ENCODE measurements around the gene LMX1B. TPM values are rescaled to one million over a fixed set of nuclear protein-coding genes. Genes with fewer than 3 reads are reported as not detected.

LMX1B gene
- total and polyA plus RNA-seq, 2 donors (not counting 3 experiments of a cell fraction or from before 2014, with no cell fraction given): not detected

- no TSS peak for BruUV-seq (replicated peaks)
- DNase-seq (ENCODE audit: low read depth, low spot score): no peak
- Histone ChIP-seq H4K20me1 (replicated peaks; ENCODE audit: control insufficient read depth, extremely low read depth, insufficient read depth, low read length) (no peaks in the 10 kb centered on the region), H3K9me3 (replicated peaks; ENCODE audit: control insufficient read depth, insufficient read depth, low read length) (no peaks in the 10 kb centered on the region), H3K27ac (ENCODE audit: insufficient read depth, low read depth, low read length) (no peak overlapping the region), H3K9ac (replicated peaks; ENCODE audit: extremely low read depth, insufficient read depth, low read length) (no peak overlapping the region), H3K27me3 (ENCODE audit: control insufficient read depth in 2 of 2, insufficient read depth in 2 of 2, low read length in 2 of 2) (peaks cover 13 to 32% of the 10 kb centered on the region in 2 experiments), H3K79me2 (ENCODE audit: control insufficient read depth, insufficient read depth, low read length) (no peaks in the 10 kb centered on the region), H3K4me2 (ENCODE audit: insufficient read depth, low read length) (no peak overlapping the region), H3K36me3 (ENCODE audit: control insufficient read depth in 2 of 2, extremely low read depth in 1 of 2, insufficient read depth in 2 of 2, low read length in 2 of 2) (no peaks in the 10 kb centered on the region), H3K9me1 (replicated peaks; ENCODE audit: control insufficient read depth, extremely low read depth, insufficient read depth, low read length) (no peaks in the 10 kb centered on the region), H2AFZ (ENCODE audit: low read depth, low read length) (no peak overlapping the region), H3K4me1 (ENCODE audit: control insufficient read depth, extremely low read depth, insufficient read depth, low read length) (no peaks in the 10 kb centered on the region), H3K4me3 (replicated peaks in 1 of 3; ENCODE audit: insufficient read depth in 1 of 3, low read depth in 1 of 3, low read length in 3 of 3) (no peak overlapping the region)
- dilution Hi-C loops (cut with MboI; ENCODE audit: extremely low pct_ligation_motif_present, low sequenced_read_pairs): no loop called here
- no peak for FAIRE-seq
- TF ChIP-seq, protein P1, sequence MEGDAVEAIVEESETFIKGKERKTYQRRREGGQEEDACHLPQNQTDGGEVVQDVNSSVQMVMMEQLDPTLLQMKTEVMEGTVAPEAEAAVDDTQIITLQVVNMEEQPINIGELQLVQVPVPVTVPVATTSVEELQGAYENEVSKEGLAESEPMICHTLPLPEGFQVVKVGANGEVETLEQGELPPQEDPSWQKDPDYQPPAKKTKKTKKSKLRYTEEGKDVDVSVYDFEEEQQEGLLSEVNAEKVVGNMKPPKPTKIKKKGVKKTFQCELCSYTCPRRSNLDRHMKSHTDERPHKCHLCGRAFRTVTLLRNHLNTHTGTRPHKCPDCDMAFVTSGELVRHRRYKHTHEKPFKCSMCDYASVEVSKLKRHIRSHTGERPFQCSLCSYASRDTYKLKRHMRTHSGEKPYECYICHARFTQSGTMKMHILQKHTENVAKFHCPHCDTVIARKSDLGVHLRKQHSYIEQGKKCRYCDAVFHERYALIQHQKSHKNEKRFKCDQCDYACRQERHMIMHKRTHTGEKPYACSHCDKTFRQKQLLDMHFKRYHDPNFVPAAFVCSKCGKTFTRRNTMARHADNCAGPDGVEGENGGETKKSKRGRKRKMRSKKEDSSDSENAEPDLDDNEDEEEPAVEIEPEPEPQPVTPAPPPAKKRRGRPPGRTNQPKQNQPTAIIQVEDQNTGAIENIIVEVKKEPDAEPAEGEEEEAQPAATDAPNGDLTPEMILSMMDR (IDR thresholded peaks at IDR 0.05; ENCODE audit: extremely low read depth in 1 of 2, insufficient read depth in 1 of 2, low read depth in 1 of 2, low read length in 2 of 2): no peak
- TF ChIP-seq MYC (IDR thresholded peaks at IDR 0.05; ENCODE audit: low read depth, low read length) (no peak), EZH2 (IDR thresholded peaks at IDR 0.05; ENCODE audit: borderline replicate concordance, low read depth, low read length, severe bottlenecking) (no peak), POLR2AphosphoS5 (IDR thresholded peaks at IDR 0.05; ENCODE audit: insufficient read depth, low read depth, low read length) (no peak), POLR2A (IDR thresholded peaks at IDR 0.05; ENCODE audit: low read depth, low read length) (no peak)
- intact Hi-C loops (cut with micrococcal nuclease): no loop called here
- ChIA-PET POLR2A (no interaction called here), CTCF (interaction anchor here (0.6 kb wide), 1 partner anchor 56 kb away, joined by 3 read pairs; no protein-coding TSS in a partner anchor)
Measured at GRCh38 chr9:126582427-126582826, 31.3 kb upstream of the LMX1B start.

DNA sequence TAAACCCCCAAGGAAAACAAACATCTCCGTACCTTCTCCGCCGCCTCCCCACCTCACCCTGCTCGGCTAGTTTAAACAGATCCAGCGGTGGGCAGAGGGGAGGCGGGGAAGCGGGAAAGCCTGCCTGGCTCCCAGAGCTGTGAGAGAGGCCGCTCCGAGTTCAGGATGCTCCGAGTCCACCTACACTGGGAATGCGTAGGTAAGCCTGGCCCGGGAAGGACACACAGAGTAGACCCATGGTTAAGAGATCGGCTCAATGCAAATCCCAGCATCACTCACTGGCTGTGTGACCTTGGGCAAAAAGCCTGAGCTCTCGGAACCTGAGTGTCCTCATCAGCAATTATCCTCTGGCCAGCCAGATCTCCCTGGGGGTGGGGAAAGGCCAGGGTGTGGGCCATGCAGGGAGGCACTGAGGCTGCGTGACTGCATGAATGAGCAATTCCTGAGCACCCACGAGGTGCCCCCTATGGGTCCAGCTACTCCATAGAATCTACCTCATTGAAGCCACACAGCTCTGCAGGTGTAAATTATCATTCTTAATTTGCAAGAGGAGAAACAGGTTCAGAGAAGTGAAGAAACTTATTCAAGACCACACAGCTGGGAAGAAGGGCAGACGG lies 30.5 kb upstream of the LMX1B start:
- BruUV-seq (replicated peaks): no TSS peak
- Histone ChIP-seq H3K4me3 (replicated peaks in 1 of 3; ENCODE audit: insufficient read depth in 1 of 3, low read depth in 1 of 3, low read length in 3 of 3) (no peak overlapping the region), H3K36me3 (ENCODE audit: control insufficient read depth in 2 of 2, extremely low read depth in 1 of 2, insufficient read depth in 2 of 2, low read length in 2 of 2) (no peaks in the 10 kb centered on the region), H3K79me2 (ENCODE audit: control insufficient read depth, insufficient read depth, low read length) (no peaks in the 10 kb centered on the region), H3K9me3 (replicated peaks; ENCODE audit: control insufficient read depth, insufficient read depth, low read length) (no peaks in the 10 kb centered on the region), H3K27ac (ENCODE audit: insufficient read depth, low read depth, low read length) (no peak overlapping the region), H4K20me1 (replicated peaks; ENCODE audit: control insufficient read depth, extremely low read depth, insufficient read depth, low read length) (no peaks in the 10 kb centered on the region), H3K4me1 (ENCODE audit: control insufficient read depth, extremely low read depth, insufficient read depth, low read length) (no peaks in the 10 kb centered on the region), H3K9me1 (replicated peaks; ENCODE audit: control insufficient read depth, extremely low read depth, insufficient read depth, low read length) (no peaks in the 10 kb centered on the region), H2AFZ (ENCODE audit: low read depth, low read length) (no peak overlapping the region), H3K27me3 (ENCODE audit: control insufficient read depth in 2 of 2, insufficient read depth in 2 of 2, low read length in 2 of 2) (peaks cover 13 to 32% of the 10 kb centered on the region in 2 experiments), H3K4me2 (ENCODE audit: insufficient read depth, low read length) (no peak overlapping the region), H3K9ac (replicated peaks; ENCODE audit: extremely low read depth, insufficient read depth, low read length) (no peak overlapping the region)
- FAIRE-seq (no peak), DNase-seq (ENCODE audit: low read depth, low spot score) (no peak)
- CTCF ChIA-PET: interaction anchor here (0.7 to 1.0 kb wide), 2 partner anchors 25 to 125 kb away, joined by 3 to 4 read pairs; no protein-coding TSS in a partner anchor
- POLR2A ChIA-PET: no interaction called here
- TF ChIP-seq, protein P1 (IDR thresholded peaks at IDR 0.05; ENCODE audit: extremely low read depth in 1 of 2, insufficient read depth in 1 of 2, low read depth in 1 of 2, low read length in 2 of 2): no peak
- TF ChIP-seq JUN (IDR thresholded peaks at IDR 0.05; ENCODE audit: borderline replicate concordance, insufficient read depth, insufficient read length, low read depth): no peak
- TF ChIP-seq POLR2AphosphoS5 (IDR thresholded peaks at IDR 0.05; ENCODE audit: insufficient read depth, low read depth, low read length): no peak
- no peak for TF ChIP-seq FOS (IDR thresholded peaks at IDR 0.05; ENCODE audit: borderline replicate concordance, insufficient read depth, low read length)
- TF ChIP-seq GATA2 (IDR thresholded peaks at IDR 0.05; ENCODE audit: insufficient read depth, insufficient read length, low read depth, low read length): no peak
- TF ChIP-seq MYC (IDR thresholded peaks at IDR 0.05; ENCODE audit: low read depth, low read length): no peak
- no peak for TF ChIP-seq MAX (IDR thresholded peaks at IDR 0.05; ENCODE audit: insufficient read depth, insufficient read length)
- TF ChIP-seq POLR2A (IDR thresholded peaks at IDR 0.05; ENCODE audit: low read depth, low read length): no peak
- no peak for TF ChIP-seq EZH2 (IDR thresholded peaks at IDR 0.05; ENCODE audit: borderline replicate concordance, low read depth, low read length, severe bottlenecking)
- dilution Hi-C loops (cut with MboI; ENCODE audit: extremely low pct_ligation_motif_present, low sequenced_read_pairs): no loop called here
- intact Hi-C loops (cut with micrococcal nuclease): no loop called here

Data from endothelial cell of umbilical vein (primary cell).